Measurements from ENCODE around the gene PDE2A. TPM values are rescaled to one million over a fixed set of nuclear protein-coding genes. Genes with fewer than 3 reads are reported as not detected.

PDE2A gene
- total and polyA plus RNA-seq, 8 donors = 3.5 to 548 (median 25.9) TPM

DNA sequence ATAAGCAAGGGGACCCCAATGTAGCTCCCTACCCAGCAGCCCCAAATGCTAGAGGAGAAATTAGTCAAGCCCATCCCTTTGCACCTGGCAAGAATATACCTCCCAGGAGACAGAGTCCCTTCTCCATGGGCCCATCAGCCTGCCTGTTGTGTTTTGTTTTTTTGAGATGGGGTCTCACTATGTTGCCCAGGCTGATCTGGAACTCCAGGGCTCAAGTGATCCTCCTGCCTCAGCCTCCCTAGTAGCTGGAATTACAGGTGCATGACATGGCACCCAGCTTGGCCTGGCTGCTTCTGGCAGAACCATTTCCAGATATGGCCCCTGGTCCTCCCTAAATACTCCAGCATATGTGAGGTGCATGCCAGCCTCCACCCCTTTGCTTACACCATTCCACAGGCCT, 22.1 kb downstream of the PDE2A start:
- no peaks in the 10 kb centered on the region for H3K36me3 ChIP-seq
- DNase-seq = no peak
- H3K9me3 ChIP-seq = no peaks in the 10 kb centered on the region
- H3K4me3 ChIP-seq = no peak overlapping the region
- no peak overlapping the region for H3K27ac ChIP-seq
- no peak for TF ChIP-seq EP300 (IDR thresholded peaks at IDR 0.05)
- H3K27me3 ChIP-seq = peaks cover 0 to 13% (median 0%) of the 10 kb centered on the region in 3 donors
- H3K4me1 ChIP-seq = no peaks in the 10 kb centered on the region
- intact Hi-C loops (cut with DNase I; ENCODE audit: low total_unique reads) = no loop called here

DNA sequence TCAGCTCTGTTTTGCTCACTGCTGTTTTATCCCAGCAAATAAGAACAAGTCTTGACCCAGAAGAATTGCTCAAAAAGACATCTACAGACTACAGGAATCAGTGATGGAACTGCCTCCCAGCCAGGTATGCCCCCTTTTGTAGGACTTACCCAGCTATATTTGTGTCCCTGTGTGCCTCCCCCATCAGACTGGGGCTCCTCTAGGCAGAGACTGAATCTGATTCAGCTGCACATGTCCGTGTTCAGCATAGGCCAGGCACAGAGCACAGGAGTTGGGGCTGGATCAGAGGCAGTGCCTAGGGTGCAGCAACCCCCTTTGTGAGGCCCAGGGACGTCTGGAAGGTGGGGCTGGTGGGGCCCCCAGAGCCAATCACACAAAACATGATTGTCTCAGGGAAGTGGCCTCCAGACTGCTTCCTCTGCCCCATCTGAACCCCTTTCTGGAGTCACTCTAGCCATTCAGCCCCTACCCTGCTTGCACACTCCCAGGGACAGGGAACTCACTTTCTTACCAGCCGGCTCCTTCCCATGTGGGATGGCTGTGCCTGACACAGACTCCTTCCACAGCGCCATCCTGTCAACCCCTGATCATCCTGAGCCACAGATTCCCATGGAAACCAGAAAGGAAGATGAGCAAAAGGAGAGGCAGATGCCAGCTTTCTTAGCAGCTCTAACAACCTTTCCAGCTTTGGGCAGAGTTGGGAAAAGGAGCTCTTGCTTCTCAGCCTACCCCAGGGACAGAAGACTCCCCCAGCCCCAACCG, 24.8 kb downstream of the PDE2A start:
- H3K9me3 ChIP-seq = no peaks in the 10 kb centered on the region
- peaks cover 0 to 2% (median 0%) of the 10 kb centered on the region in 3 donors for H3K27me3 ChIP-seq
- no peak overlapping the region for H3K27ac ChIP-seq
- H3K36me3 ChIP-seq = no peaks in the 10 kb centered on the region
- DNase-seq = no peak
- 65 to 74% (median 69%) methylated on average over 5 of the region's 5 CpGs for WGBS, 5 donors
- H3K4me1 ChIP-seq = no peaks in the 10 kb centered on the region
- TF ChIP-seq POLR2A (IDR thresholded peaks at IDR 0.05) (no peak), EP300 (IDR thresholded peaks at IDR 0.05) (no peak), POLR2AphosphoS5 (IDR thresholded peaks at IDR 0.05) (no peak)
- TF ChIP-seq, protein P1, sequence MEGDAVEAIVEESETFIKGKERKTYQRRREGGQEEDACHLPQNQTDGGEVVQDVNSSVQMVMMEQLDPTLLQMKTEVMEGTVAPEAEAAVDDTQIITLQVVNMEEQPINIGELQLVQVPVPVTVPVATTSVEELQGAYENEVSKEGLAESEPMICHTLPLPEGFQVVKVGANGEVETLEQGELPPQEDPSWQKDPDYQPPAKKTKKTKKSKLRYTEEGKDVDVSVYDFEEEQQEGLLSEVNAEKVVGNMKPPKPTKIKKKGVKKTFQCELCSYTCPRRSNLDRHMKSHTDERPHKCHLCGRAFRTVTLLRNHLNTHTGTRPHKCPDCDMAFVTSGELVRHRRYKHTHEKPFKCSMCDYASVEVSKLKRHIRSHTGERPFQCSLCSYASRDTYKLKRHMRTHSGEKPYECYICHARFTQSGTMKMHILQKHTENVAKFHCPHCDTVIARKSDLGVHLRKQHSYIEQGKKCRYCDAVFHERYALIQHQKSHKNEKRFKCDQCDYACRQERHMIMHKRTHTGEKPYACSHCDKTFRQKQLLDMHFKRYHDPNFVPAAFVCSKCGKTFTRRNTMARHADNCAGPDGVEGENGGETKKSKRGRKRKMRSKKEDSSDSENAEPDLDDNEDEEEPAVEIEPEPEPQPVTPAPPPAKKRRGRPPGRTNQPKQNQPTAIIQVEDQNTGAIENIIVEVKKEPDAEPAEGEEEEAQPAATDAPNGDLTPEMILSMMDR (IDR thresholded peaks at IDR 0.05) = no peak
- no peak overlapping the region for H3K4me3 ChIP-seq
- intact Hi-C loops (cut with DNase I; ENCODE audit: low total_unique reads) = loop anchor here (10.0 kb wide), 1 partner anchor 175 kb away; no protein-coding TSS in a partner anchor

DNA sequence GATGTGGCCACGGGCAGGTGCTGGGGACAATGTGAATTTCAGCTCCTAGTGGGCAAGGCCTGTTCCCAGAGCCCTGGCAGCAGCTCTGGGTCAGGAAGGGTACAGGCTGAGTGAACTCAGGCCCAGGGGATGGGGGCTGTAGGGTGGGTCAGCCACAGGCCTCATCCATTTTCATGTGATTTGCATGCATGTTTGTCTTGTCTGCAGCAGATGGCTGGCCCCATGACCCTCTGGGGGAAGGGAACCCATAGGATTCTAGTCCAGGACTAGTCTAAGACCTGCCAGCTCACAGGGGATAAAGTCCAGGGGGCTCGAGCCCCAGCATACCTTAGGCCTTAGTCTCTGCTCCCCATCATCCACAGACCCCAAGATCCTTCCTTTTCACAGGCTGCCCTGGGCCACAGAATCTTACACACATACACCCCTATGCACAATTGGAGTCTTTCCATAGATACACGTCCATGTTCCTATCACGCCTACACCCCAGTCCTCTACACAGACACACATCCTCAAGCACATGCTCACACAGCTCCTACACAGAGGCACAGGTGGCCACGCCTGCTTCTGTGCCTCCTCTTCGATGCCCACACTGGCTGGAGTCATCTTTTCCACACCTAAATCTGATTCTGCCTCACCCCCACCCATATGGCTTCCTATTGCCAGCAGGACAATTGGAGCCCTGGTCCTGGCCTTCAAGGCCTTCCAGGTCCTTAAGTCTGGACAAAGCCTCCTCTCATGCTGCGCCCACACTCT, 25.7 kb downstream of the PDE2A start:
- Histone ChIP-seq H3K9me3 (no peaks in the 10 kb centered on the region), H3K4me1 (peaks cover 0 to 3% (median 2%) of the 10 kb centered on the region in 4 donors), H3K27me3 (no peaks in the 10 kb centered on the region), H3K27ac (no peak overlapping the region), H3K4me3 (no peak overlapping the region), H3K36me3 (no peaks in the 10 kb centered on the region)
- WGBS, 5 donors = 75 to 80% (median 78%) methylated on average over 6 to 7 of the region's 7 CpGs
- no peak for DNase-seq
- intact Hi-C loops (cut with DNase I; ENCODE audit: low total_unique reads) = loop anchor here (10.0 kb wide), 1 partner anchor 174 kb away; no protein-coding TSS in a partner anchor
- TF ChIP-seq EP300 (IDR thresholded peaks at IDR 0.05) (no peak), POLR2AphosphoS5 (IDR thresholded peaks at IDR 0.05) (no peak), POLR2A (IDR thresholded peaks at IDR 0.05) (no peak)

DNA sequence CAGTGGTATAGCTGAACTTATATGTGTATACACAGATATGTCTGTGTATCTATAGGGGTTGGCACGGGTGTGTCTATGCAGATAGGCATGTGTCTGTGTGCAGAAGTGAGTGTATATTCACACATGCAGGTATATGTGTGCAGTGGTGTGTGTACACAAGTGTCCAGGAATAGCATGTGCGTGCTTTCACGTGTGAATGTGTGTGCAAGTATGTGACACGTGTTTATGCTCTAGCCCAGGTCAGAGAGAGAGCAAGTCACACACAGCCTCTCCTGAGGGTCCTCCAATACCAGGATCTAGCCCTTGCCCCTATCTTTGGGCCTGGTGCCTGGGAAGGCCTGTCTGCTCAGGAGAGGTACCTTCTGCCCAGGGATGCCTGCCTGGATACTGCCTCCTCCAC, 26.3 kb downstream of the PDE2A start:
- 78 to 92% (median 88%) methylated on average over 4 of the region's 4 CpGs for WGBS, 5 donors
- intact Hi-C loops (cut with DNase I; ENCODE audit: low total_unique reads) = loop anchor here (10.0 kb wide), 1 partner anchor 173 kb away; no protein-coding TSS in a partner anchor
- no peak overlapping the region for H3K4me3 ChIP-seq
- TF ChIP-seq POLR2AphosphoS5 (IDR thresholded peaks at IDR 0.05) (no peak), EP300 (IDR thresholded peaks at IDR 0.05) (no peak), POLR2A (IDR thresholded peaks at IDR 0.05) (no peak)
- TF ChIP-seq, protein P1 (IDR thresholded peaks at IDR 0.05) = no peak
- no peaks in the 10 kb centered on the region for H3K36me3 ChIP-seq
- H3K9me3 ChIP-seq = no peaks in the 10 kb centered on the region
- no peak for DNase-seq
- peaks cover 0 to under 1% (median 0%) of the 10 kb centered on the region in 3 donors for H3K27me3 ChIP-seq
- peaks cover 6 to 10% (median 8%) of the 10 kb centered on the region in 4 donors for H3K4me1 ChIP-seq
- H3K27ac ChIP-seq = no peak overlapping the region

DNA sequence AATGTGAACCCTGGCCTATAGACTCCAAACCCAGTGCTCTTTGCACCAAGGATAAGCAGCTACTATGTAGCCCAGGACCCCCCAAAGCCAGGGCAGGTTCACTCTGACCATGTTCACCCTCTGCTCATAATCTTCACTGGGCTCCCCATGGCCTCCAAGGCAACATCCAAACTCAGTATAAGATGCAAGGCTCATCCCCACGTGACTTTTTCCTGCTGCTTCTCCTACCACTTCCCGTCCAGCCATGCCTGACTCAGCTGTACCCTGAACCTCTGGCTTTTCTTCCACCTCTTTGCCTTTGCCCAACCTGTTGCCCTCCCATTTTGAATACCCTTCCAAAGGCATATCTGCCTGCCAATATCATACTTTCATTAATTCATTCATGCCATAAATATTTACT, 27.8 kb downstream of the PDE2A start:
- no peak for DNase-seq
- intact Hi-C loops (cut with DNase I; ENCODE audit: low total_unique reads) = loop anchor here (10.0 kb wide), 1 partner anchor 172 kb away; no protein-coding TSS in a partner anchor
- no peak overlapping the region for H3K4me3 ChIP-seq
- H3K27ac ChIP-seq = no peak overlapping the region
- H3K4me1 ChIP-seq = peaks cover 17 to 21% (median 21%) of the 10 kb centered on the region in 4 donors
- 67 to 78% (median 69%) methylated on average over 2 of the region's 2 CpGs for whole genome bisulfite sequencing, 5 donors
- no peaks in the 10 kb centered on the region for H3K36me3 ChIP-seq
- peaks cover 0 to 14% (median 7%) of the 10 kb centered on the region in 3 donors for H3K27me3 ChIP-seq
- TF ChIP-seq POLR2A (IDR thresholded peaks at IDR 0.05) (no peak), EP300 (IDR thresholded peaks at IDR 0.05) (no peak), POLR2AphosphoS5 (IDR thresholded peaks at IDR 0.05) (no peak)
- TF ChIP-seq, protein P1 (IDR thresholded peaks at IDR 0.05) = no peak
- H3K9me3 ChIP-seq = no peaks in the 10 kb centered on the region
